ENCODE results near the gene LPXN.
"Not testable (repeated sequence)": the region's sequence is repeated elsewhere in the genome, so short reads cannot be mapped to it uniquely, and the experiment has no call there.

The LPXN gene

DNA sequence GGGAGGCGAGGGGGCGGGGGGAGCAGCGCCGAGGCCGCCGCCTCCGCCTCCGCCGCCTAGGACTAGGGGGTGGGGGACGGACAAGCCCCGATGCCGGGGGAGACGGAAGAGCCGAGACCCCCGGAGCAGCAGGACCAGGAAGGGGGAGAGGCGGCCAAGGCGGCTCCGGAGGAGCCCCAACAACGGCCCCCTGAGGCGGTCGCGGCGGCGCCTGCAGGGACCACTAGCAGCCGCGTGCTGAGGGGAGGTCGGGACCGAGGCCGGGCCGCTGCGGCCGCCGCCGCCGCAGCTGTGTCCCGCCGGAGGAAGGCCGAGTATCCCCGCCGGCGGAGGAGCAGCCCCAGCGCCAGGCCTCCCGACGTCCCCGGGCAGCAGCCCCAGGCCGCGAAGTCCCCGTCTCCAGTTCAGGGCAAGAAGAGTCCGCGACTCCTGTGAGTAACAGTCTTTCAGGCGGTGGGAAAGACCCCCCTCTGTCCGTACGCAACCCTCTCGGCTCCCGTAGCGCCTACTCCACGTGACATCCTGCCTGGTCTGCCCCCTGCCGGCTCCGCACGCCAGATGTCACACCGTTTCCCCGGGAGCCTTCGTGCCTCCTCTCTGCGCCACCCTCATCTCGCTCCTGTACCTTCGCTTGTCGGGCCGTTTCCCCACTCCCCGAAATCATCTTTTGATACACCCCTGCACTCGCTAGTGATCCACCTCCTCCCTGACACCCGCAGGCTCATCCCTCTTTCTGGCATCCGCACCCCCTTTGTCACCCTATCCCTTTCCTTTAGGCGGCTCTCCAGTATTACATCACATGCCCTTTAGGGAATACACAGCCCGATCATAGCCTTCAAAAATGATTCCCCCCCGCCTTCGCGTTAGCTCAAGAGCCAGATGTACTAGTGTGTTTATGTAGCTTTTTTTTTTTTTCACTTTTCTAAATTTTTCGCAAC is 3.8 kb upstream of the LPXN start:
- peak; percentile 42 for DNase-seq (ENCODE audit: low spot score)

DNA sequence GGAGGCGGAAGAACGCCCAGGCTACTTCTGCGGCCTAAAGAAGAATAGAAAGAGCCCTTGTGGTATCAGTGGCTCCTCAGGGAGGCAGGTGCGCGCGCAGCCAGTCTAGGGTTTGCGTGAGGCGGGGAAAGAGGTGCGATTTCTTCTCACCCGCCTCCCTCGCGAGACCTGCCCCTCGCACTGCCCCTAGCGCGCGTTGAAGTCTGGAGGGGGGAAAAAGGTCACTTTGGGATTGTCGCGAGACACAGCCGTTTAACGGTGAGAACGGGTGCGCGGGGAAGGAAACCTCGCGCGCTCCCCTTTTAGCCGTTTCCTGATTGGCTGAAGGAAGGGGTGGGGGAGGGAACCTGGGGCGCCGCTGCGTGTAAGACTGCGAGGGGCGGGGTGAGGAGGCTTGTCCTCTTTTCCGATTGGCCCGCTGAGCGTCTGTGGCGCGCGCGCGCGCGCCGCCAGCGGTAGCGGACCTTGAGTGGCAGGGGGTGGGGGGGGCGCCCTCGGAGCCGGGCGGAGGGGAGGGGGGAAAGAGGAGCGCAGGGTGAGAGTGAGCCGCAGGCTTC is 3.1 kb upstream of the LPXN start, which contains the start of gene ZFP91:
Gene ZFP91 (plus strand): TSS at position 429 of the 557 bp plus-strand sequence. CDS start 219 bp downstream, outside the sequence.
- DNase-seq (ENCODE audit: low spot score): peak; percentile 67

DNA sequence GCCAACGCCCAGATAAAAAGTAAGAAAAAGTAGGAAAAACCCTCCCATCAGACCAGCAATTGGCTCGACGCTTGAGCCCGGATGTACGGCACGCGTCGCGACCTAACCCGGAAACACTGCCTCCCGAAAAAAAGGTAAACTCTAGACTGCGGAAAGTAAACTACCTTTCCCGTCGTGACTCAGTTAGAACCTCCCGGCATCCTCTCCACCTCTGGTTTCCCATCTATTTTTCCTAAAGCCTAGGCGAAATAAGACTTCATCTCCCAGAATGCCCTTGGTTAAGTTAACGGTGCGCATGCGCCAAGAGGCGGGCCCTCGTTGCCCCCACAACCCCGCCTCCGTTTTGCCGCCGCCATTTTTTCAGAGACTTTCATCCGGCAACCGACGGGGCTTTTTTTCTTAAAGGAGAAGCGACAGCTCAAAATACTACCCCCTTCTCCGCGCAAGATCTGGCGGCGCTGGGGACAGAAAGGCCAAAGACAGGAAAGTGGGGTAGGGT is 2.5 kb upstream of the LPXN start:
- DNase-seq (ENCODE audit: low spot score): peak; percentile 85

DNA sequence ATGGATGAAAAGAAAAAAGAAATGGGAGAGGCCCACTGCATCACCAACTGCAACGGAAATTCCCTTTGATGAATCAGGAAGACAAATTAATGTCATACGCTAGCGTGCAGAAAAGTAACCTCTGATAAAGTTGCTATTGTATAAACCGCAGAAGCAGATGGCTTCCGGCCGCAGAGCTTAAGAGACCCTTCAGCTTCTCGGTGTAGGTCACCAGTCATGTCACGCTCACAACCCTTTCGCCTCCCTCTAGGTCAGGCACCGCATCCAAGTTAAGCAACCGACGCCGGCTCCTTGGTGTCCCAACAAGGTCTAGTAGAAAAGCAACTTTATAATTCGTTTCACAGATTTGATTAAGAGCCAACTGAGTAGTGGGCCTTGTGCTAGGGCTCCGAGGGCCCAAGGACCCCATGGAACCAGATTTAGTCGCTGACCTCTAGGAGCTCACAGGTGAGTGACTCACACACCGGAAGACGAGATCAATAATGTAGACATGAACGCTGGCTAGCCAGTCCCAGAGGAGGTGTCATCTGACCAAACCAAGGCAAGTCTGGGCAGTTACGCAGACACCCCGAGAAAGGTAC is 2.0 kb upstream of the LPXN start:
- peak; percentile 34 for DNase-seq (ENCODE audit: low spot score)

DNA sequence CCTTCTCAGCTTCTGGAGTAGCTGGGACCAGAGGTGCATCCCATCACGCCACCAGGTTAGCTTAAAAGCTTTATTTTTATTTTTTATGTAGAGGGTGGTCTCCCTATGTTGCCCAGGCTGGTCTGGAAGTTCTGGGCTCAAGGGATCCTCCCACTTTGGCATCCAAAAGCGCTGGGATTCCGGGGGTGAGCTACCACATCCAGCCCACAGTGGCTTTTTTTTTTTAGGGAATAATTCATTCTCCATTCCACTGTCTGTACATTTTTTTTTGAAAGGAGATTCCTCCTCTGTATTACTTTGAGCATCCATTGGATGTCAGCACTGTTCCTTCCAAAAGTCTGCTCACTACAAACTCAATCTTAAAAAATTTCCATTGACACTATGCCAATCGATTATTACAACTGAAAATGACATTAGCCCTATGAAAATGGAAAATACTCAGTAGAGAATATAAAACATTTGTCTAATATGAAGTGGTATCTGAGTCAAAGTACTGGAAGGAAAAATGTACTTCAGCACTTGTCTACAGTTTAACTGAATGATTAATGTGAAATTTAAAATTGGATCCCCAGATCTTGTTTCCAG is 1.3 kb upstream of the LPXN start:
- DNase-seq (ENCODE audit: low spot score): peak; percentile 45

DNA sequence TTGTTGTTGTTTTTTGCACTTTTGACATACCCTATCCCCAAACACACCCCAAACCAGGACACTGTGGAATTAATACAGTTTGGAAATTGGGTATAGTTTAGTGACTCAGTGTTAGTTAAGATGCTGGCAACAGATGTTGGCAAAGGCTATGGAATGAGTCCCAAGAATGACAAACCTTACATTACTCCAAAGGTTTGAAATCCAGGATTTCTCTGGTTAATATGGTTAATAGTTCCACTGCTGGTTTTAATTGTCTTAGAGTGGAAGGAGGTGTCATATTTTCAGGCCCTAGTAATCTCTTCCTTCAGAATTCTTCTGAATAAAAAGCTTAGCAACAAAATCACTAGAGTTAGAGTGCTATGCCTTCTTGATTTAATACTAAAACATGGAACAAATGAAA is 775 bp downstream of the LPXN start:
- DNase-seq (ENCODE audit: low spot score): no peak

DNA sequence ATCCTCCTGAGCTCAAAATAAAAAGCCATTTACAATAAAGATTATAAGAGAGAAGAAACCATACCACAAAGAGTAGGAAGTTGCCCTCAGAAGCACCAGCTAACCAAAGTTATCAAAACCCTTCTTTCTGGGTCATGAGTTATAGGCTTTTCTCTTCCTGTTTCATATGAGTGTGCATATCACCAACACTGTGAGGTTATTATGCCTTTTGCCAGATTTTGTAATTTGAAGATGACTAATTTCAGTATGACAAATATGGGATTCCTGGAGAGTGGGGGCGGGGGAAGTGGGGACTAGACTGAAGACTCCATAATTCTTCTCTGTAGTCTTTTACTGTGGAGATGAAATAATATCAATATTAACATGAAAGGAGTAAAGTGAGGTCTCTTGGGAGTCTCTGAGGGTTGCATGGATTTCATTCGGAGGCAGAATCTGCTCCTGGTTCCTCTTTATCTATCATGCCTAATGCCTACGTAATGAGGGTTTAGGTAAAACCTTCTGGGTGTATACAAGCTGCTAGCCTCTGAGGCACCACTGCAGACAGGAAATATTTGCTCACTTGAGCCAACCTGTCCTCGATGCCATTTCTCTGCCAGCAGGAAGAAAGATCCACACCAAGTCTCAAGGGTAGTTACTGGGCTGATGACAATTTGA is 2.1 kb downstream of the LPXN start:
- peak; percentile 72 for DNase-seq (ENCODE audit: low spot score)

DNA sequence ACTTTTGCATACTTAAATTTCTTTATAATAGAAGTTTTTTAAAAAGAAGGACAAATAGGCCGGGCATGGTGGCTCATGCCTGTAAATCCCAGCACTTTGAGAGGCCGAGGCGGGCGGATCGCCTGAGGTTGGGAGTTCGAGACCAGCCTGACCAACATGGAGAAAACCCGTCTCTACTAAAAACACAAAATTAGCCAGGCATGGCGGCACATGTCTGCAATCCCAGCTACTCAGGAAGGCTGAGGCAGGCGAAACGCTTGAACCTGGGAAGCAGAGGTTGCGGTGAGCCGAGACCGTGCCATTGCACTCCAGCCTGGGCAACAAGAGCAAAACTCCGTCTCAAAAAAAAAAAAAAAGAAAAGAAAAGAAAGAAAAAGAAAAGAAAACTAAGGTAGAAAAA is 2.8 kb downstream of the LPXN start:
- DNase-seq (ENCODE audit: low spot score): not testable (repeated sequence)

DNA sequence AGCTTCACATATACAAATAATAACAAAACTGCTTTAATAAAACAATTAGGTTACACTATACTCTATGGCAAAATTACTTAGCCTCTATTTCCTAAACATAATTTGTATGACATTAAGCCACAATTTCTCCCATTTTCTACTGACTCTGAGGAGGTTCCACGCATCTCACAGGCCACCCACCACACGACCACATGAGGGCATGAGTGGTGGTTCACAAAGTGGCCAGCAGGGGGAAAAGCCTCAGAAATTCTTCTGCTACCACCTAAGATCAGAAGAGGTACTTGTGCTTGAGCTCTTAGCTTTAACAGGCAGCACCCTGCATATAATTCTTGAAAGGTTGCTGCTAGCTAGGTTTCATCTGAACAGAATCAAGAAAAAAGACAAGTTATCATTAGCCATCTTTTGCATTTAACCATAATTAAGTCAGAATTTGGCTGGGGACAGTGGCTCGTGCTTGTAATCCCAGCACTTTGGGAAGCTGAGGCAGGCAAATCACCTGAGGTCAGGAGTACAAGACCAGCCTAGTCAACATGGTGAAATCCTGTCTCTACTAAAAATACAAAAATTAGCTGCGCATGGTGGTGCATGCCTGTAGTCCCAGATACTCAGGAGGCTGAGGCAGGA is 7.7 kb downstream of the LPXN start:
- DNase-seq (ENCODE audit: low spot score): peak; percentile 51

DNA sequence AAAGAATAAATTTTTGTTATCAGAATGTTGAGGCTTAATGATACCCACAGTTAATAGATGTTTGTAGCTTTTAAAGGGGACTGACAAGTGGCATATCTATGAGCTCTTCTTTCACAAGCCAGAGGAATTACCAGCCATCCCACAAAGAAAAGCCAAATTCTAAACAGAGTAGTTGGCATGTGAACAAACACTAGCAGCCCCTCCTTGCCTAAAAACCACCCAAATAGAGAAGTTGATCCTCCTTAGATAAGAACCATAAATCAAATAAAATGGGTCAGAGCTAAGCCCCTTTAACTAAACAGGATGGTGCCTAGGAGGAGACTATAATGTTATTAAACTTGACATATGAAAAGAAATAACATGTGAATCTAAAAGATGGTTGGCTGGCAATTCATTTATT is 11.4 kb downstream of the LPXN start:
- DNase-seq (ENCODE audit: low spot score): no peak

DNA sequence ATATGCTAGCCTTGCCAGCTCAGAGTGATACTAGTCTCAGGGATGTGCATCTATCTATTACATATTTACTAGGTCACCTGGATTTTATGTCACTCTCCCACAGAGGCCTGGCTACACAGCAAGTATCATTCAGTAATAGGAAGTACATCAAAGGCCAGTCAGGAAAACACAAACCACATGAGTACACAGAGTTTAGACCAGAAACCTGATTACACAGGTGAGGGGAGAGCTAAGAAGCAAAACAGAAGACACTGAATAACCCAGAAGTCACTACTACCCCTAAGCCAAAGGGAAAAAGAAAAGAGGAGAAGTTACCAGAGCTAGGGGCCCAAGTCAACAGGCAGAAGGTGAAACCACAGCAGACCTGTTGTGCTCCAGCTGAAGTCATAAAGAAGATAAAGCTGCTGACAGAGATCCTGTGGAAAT is 13.3 kb downstream of the LPXN start:
- DNase-seq (ENCODE audit: low spot score): no peak

DNA sequence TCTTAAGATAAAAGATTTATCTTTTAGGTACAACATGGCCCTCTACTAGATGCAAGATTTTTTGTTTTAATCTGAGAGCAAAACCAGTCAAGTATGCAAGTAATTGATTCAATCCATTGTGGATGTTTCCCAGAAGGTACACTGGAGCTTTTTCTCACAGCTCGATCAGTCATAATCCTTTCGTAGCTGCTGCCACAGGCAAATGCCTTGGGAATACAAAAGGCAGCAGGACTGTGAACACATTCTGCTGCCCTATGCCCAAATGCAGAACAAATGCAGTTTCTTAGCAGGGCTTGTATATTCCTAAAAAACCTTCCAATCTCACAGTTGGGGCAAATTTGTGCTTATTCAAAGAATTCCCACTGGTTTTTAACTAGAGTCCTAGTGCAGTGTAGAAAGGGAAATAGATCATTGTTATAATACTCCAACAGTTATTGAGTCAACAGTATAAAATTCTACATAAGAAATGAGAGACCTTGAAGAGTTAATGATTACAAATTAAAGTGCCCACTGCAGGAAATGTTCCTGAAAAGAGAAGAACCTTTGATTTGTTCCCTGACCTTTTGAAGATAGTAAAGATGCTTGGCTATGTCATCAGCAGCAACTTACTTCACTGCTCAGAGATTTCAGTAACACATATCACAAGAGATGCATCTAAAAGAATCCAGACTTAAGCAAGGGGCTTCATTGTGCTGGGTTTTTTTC is 14.1 kb downstream of the LPXN start:
- DNase-seq (ENCODE audit: low spot score): no peak

DNA sequence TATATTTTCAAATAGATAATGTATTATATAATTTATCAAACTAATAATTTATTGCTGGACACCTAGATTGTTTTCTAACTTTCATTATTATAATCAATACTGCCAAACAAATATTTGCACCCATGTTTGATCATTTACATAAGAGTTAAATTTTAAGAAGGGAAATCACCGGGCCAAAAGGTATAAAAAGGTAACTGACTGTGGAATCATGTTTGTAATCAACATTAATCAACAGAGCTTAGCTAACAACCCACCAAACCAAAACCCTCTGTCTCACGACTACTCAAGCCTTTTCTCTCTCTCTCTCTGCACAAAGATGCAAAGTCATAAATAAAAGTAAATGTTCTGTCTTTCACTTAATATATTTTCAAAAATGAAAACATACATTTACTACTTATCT is 14.8 kb downstream of the LPXN start:
- DNase-seq (ENCODE audit: low spot score): no peak

DNA sequence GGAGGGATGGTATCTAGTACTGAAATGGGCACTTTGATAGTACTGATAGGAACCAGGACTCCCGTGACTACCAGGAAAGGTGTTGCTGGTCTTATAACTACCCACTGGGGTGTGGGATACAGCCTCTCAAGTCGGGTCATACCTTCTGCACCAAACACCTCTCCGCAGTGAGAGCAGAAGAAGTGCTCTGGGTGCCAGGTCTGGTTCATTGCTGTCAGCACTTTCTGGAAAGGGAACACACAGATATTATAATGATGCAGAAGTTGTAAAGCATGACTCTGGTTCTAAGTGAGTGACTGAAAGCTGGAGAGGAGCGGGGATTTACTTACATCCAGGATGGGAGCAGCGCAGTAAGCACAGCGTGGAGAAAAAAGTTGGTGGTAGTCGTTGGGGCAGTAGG is 26.0 kb downstream of the LPXN start:
- DNase-seq (ENCODE audit: low spot score): no peak

DNA sequence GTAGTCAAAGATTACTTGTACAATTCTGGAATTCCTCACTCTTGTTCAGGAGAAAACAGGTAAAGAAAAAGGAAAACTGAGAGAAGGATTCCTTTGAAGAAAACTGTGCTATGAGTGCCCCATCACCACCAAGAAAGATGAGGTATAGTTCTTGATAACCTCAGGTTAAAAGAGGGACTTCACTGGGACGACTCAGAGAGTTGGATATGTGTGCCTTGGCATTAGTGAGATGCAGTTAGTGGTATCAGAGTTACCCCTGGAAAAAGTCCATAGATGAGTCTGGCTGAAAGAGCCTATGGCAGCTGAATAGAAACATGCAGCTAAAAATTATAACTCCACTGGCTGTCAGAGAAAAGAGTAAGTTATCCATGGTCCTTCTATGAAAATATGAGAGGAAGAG is 28.8 kb downstream of the LPXN start:
- DNase-seq (ENCODE audit: low spot score): no peak

DNA sequence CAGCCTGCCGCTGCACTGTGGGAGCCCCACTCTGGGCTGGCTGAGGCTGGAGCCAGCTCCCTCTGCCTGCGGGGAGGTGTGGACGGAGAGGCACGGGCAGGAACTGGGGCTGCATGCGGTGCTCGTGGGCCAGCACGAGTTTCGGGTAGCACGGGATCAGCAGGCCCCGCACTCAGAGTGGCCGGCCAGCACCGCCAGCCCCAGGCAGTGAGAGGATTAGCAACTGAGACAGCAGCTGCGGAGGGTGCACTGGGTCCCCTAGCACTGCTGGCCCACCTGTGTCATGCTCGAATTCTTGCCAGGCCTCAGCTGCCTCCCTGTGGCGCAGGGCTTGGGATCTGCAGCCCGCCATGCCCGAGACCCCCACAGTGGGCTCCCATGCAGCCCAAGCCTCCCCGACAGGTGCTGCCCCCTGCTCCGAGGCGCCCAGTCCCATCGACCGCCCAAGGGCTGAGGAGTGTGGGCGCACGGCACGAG is 43.8 kb downstream of the LPXN start:
- DNase-seq (ENCODE audit: low spot score): no peak

DNA sequence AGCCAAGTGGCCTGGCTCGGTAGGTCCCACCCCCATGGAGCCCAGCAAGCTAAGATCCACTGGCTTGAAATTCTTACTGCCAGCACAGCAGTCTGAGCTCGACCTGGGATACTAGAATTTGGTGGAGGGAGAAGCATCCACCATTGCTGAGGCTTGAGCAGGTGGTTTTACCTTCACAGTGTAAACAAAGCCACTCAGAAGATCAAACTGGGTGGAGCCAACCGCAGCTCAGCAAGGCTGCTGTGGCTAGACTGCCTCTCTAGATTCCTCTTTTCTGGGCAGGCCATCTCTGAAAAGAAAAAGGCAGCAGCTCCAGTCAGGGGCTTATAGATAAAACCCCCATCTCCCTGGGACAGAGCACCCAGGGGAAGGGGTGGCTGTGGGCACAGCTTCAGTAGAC is 45.4 kb downstream of the LPXN start:
- DNase-seq (ENCODE audit: low spot score): no peak

DNA sequence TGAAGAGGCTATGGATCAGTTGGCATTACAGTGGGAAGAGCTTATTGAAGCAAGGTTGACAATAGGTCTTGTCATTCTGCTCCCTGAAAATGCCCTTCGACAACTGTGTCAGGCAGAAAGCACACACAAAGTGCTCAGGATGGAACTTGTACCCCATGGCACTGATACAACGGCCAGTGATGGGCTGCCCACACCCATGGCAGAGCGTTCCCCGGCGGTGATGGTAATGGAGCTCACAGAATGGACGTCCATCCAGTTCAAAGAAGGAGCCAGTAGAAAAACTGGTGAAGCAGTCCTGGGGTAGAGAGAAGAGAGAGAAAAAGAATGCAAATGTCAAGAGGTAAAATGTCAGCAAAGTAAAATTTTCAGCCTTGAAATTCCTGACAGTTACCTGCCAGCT is 48.2 kb downstream of the LPXN start:
- DNase-seq (ENCODE audit: low spot score): no peak

DNA sequence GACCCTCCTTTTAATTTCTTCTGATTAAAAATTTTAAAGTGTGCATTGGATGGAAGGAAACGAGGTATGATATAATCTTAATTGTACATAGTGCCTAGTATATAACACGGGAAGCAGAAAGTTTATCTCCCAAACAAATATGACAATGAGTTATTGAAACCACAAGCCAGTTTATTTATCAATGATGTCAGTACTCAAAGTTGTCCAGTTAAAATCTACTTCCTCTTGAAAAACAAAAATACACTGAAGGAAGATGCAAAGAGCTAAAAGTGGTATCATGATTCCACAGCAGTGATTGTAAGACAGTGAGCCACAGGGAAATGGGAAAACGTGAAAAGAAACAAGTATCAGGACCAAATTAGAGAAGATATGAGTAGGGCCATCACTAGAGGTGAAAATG is 48.9 kb downstream of the LPXN start:
- DNase-seq (ENCODE audit: low spot score): no peak

DNA sequence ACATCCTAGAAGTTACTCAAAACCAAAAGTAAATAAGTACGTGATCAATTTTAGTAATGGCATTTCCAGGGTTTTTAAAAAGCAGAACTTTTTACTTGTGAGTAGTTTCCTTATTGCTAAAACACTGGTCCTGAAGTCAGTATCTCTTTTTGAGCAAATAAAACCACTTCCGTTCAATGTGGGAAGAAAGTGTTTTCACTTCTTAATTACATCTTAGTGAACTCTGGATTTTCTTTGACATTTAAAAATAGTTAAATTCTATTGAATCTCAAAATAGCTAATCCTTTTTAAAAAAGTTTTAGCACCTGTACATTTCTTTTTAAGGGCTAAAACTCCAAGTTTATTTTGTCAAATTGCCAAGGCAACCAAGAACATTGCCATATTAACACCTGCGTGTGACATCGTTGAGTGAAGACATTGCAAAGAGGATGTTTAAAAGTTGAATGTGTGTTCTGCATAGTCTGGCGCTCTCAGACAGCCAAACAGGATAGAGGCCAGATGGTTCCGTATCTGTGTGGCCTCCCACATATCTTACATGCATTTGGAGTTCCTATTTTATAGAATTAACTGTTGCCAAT is 50.5 kb downstream of the LPXN start:
- DNase-seq (ENCODE audit: low spot score): no peak
